H1 (cell line): ENCODE measurements around the gene SMC3.

ENCODE experiments used
- CTCF ChIP-seq, 3 experiments: IDR thresholded peaks; 1 replicate in 2 of 3; 2 replicates in 1 of 3; pipeline versions ENCODE4 v1.5.1 to v1.6.1; 2011; ENCODE audit warnings: low read length in 3 of 3, mild to moderate bottlenecking in 3 of 3, inconsistent platforms in 2 of 3, low read depth in 1 of 3, moderate library complexity in 1 of 3; ENCODE audit not compliant: insufficient read depth in 1 of 3; ENCODE audit errors: control extremely low read depth in 1 of 3
- EP300 ChIP-seq, 2 experiments: IDR thresholded peaks; 1 replicate in 1 of 2; 2 replicates in 1 of 2; pipeline ENCODE4 v1.6.1; 2011 to 2012; ENCODE audit warnings: low read depth in 2 of 2, low read length in 2 of 2, mild to moderate bottlenecking in 2 of 2, borderline replicate concordance in 1 of 2, inconsistent platforms in 1 of 2, moderate library complexity in 1 of 2
- SRF ChIP-seq: IDR thresholded peaks from 2 replicates; pipeline ENCODE4 v1.6.1; 2011; ENCODE audit warnings: mild to moderate bottlenecking, low read depth, low read length, moderate library complexity
- TAF1 ChIP-seq: IDR thresholded peaks from 2 replicates; pipeline ENCODE4 v1.6.1; 2011; ENCODE audit warnings: mild to moderate bottlenecking, low read depth, low read length
- TAF7 ChIP-seq: optimal IDR thresholded peaks from 2 replicates; pipeline ENCODE3; 2011; ENCODE audit warnings: low read depth, mild to moderate bottlenecking, inconsistent platforms, low read length, moderate library complexity, borderline replicate concordance

GRCh38 chr10:110648692-110649346 is 81.3 kb downstream of the SMC3 start:
- TF ChIP-seq EP300 (IDR thresholded peaks at IDR 0.05; ENCODE audit: borderline replicate concordance in 1 of 2, low read depth in 2 of 2, low read length in 2 of 2) (no peak), CTCF (IDR thresholded peaks at IDR 0.05; ENCODE audit: control extremely low read depth in 1 of 3, insufficient read depth in 1 of 3, low read depth in 1 of 3, low read length in 3 of 3) (no peak), SRF (no peak), TAF7 (no peak), TAF1 (no peak)
